Erythroblast (primary cell): Measurements from ENCODE around the gene ACTR3.

Experiments
- DNase-seq, 2 experiments: peaks; one replicate each; lab custom pipeline; 2025; lab: John Stamatoyannopoulos, UW
- GATA1 ChIP-seq: IDR thresholded peaks from 2 replicates; pipeline ENCODE4 v1.6.1; 2011; ENCODE audit warnings: low read depth, mild to moderate bottlenecking, control low read depth, low read length, moderate library complexity
- POLR2A ChIP-seq: IDR thresholded peaks from 2 replicates; pipeline ENCODE4 v1.6.1; 2011; ENCODE audit warnings: mild to moderate bottlenecking, low read length

ACTR3 gene

GRCh38 chr2:114006460-114006859, 116.6 kb downstream of the ACTR3 start:
- TF ChIP-seq POLR2A (no peak), GATA1 (no peak)
- no peak for DNase-seq

- DNase-seq = no peak
- TF ChIP-seq POLR2A (no peak), GATA1 (no peak)
Observed at GRCh38 chr2:114007436-114007835, 117.5 kb downstream of the ACTR3 start.

- no peak for TF ChIP-seq POLR2A
- TF ChIP-seq GATA1 = no peak
- no peak for DNase-seq
Observed at GRCh38 chr2:114008720-114009119, 118.8 kb downstream of the ACTR3 start.

- no peak for TF ChIP-seq POLR2A
- no peak for TF ChIP-seq GATA1
- DNase-seq = no peak
Observed at GRCh38 chr2:114009205-114009944, 119.5 kb downstream of the ACTR3 start.

- DNase-seq = no peak
- no peak for TF ChIP-seq POLR2A
- TF ChIP-seq GATA1 = no peak
Observed at GRCh38 chr2:114010001-114010400, 120.1 kb downstream of the ACTR3 start.

GRCh38 chr2:114011713-114012112, 121.8 kb downstream of the ACTR3 start:
- TF ChIP-seq POLR2A = no peak
- TF ChIP-seq GATA1 = no peak
- no peak for DNase-seq
